GM18499 (cell line): ENCODE data around the gene HELQ.

Experiments
- ATAC-seq: cut with Tn5 transposase; IDR thresholded peaks from one replicate; pipeline ENCODE4 v1.9.1; 2021; ENCODE audit warnings: moderate number of reproducible peaks; ENCODE audit not compliant: insufficient read depth, unreplicated experiment

HELQ gene

DNA sequence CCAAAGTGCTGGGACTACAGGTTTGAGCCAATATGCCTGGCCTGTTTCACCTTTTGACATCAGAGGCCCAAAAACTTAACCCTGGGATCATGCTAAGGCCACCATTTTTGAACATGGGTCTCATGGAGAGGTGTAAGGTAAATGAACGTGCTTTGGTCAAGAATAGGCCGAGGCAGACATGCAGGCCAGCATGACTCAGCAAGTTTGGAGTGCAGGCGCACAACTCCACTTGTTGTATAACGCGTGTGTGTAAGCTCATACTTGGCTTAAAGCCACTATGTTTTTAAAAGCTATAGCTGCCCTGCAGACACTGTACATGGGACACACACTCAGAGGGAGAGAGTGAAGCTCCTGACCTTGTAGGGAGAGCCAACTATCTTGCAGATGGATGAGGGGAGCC lies 77.2 kb downstream of the HELQ start:
- no peak for ATAC-seq

DNA sequence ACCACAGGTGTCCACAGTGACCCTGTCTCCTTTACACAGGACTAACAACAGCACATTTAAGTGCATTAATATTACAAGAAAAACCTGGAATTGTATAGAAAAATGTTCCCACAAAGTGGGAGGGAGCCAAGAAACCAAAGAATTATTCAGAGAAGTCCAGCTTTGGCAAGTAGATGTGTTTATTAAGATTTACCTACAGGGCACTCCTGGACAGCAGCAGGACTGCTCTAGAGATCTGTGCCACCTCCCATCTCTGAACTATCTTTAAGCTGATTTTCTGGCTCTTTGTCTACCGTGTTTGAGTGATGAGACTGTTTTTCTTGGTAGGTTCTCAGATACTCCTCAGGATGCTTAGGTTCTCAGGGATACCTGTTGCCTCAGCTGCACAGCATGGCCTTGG lies 82.7 kb downstream of the HELQ start:
- no peak for ATAC-seq

DNA sequence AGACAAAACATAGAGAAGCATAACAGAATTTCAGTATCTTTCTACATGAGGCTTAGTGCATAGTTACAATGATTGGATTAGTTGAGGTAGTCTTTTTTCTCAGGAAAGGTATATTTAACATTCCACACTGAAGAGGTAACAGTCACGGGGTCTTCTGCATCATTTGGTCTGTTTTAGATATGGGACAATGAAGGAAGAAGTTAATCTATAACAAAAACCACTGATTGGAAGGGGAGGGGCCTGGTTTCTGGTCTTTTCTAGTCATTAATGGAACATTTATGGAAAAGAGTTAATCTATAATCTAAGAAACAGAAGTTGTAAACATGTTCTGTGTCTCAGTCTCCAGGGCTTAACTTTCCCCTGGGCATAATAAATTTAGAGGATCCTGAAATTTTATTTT lies 83.7 kb downstream of the HELQ start:
- no peak for ATAC-seq

DNA sequence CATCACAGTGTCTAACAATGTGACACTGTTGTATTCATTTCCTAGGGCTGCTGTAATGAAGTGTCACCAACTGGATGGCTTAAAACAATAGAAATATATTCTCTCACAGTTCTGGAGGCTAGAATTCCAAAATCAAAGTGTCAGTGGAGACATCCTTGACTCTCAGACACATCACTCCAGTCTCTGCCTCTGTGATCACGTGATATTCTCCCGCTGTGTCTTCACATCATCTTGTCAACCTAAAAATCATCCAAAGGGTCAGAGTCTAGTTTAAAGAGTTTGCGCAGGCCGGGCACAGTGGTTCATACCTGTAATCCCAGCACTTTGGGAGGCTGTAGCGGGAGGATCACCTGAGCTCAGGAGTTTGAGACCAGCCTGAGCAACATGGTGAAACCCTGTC lies 84.4 kb downstream of the HELQ start:
- no peak for ATAC-seq

DNA sequence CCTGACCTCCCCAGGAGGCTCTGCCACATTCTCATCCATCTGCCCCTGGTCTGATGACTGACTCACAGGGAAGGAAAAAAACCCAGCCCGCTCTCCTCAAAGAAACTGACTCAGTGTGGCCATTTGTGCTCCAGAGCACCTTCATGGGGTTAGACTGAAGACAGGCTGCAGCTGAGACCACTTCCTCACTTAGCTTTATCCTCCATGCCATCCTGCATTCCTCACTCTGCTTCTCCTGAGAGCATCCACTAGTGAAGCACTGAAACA lies 85.0 kb downstream of the HELQ start:
- no peak for ATAC-seq

DNA sequence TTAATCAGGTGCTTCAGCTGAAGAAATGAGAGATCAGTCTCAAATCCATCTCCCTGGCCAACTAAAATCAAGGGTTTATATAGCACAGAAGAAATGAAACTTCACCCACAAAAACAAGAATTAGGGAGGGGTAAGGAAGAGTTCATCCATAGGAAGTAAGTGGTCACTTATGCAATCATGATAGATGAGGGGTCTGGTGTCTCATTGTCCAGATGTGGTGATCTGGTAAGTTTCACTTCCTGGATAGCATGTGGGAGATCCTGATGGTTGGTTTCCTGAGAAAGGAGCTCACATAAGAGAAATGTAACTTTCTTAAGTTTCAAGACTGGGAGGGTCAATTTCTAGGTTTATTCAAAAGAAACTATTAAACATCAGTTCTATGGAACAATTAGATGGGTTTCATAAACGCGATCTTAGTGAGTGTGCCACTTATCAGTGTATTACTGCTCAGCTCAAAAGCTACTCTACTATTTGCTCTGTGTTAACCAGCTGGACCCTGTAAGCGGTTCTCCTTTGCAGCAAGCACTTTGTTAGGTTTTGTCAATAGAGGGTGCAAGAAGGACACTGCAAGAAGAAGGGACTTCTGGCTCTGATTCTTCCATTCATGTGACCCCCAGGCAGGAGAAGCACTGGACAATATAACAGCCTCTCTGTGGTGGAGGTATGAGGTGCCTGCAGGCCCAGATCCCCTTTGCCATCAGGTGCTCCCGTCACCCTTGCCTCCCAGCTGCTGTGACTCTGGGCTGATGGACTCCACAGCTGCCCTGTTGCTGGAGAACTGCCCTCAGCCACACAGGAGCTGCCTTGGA lies 85.6 kb downstream of the HELQ start:
- no peak for ATAC-seq

DNA sequence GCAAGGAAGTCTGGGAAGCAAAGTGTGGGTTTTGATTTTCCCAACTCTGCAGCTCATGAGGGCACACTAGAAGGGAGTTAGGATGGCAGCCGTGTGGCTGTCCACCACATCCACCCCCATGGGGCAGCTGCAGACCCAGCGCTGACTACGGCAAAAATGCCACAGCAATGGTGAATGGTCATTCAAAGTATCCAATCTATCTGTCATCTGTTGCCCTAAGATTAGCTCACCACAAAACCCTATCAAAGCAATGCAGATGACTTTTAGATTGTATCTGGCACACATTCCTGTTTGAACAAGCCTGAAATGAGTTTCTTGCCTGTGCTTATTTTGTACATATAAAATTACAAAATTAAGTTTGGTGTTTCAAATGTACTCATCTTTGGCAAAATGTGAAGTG lies 91.3 kb downstream of the HELQ start:
- no peak for ATAC-seq

DNA sequence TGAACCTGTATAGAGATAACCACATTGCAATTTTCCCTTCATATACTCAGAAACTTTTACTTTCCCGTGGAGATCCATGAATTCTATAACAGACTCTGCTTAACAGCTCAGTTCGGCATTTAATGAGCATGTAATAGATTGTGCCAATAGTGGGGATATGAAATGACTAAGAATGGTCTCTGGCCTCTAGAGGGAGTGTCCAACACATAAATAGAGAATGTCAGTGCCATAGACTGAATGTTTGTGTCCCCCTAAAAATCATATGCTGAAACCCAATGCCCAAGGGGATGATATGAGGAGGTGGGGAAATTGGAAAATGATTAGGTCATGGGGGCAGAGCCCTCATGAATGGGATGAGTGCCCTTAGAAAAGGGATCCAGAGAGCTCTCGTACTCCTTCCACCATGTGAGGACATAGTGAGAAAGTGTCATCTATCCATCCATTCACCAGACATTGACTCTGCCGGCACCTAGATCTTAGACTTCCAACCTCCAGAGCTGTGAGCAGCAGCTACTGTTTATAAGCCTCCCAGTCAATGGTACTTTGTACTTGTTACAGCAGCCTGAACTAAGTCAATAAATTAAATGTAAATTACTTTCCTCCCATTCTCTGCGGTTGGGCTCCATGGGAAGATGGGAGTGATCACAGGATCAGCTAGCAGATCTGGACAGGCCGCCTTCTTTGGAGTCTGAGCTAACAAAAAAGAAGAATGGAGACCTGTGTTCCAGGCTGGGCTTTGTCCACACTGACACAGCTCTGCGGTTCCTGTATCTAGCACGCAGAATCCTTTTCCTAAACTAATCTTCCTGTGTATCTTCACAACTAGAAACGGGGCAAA lies 92.9 kb downstream of the HELQ start:
- ATAC-seq = no peak

DNA sequence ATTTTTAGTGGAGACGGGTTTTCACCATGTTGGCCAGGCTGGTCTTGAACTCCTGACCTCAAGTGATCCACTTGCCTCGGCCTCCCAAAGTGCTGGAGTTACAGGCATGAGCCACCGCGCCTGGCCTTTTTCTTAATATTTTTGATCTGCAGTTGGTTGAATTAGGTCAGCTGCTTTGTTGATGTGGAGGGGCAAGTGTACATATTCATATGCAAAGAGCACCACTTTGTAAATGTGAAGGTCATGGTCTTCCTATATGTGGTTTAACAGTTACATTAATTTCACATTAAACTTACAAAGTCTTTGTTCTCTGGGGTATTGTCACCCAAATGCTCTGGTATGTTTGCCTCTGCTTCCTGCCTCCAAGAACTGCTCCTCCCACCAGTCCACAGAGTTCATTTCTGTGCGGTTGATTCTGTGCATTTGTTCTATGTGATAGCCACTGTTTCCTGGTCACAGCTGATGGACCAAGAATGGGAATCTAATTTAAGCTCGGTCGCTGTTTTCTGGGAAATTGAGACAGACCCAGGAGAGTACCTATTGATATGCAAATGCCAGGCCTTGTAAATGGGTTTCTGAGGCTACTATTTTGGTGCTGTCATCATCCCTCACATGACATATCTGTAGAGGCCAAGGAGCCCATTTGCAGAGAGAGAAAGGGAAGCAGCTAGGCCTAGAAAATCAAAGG lies 94.1 kb downstream of the HELQ start:
- ATAC-seq = no peak

DNA sequence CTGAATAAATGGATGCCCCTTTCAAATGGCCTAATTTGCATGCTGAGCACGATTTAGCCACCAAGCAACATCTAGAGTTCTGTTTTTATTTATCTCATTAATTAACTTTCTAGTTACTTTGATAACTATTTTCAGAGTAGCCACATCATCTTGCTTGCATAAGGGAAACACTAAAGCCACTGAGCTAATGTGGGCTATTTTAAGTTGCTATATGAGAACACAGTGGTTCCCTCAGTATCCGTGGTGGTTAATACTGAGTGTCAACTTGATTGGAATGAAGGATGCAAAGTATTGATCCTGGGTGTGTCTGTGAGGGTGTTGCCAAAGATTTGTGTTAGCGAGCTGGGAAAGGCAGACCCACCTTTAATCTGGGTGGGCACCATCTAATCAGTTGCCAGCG lies 95.6 kb downstream of the HELQ start:
- ATAC-seq = no peak

DNA sequence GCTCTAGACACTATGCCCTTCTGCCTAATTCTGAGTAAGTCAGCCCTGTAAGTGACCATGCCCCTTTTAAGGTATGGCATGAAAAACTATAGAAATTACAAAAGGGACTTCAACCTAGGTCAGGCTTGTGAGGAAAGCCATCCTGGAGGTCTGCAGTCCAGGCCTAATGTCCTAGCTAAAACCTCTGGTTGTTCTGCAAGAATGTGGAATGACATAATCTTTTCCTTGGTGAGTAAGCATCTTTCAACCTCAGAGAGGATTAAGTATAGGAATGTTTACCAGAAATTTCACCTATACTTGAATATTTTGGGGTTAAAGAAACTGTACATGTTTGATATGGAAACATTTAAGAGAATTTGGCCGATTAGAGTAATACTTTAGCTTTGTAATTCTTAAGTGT lies 97.2 kb downstream of the HELQ start:
- no peak for ATAC-seq
